ENCODE results near the gene ANXA10. TPM values are rescaled to one million over a fixed set of nuclear protein-coding genes. Genes with fewer than 3 reads are reported as not detected.

ANXA10 gene
- total RNA-seq, 1 donor from 2014 or later = not detected

DNA sequence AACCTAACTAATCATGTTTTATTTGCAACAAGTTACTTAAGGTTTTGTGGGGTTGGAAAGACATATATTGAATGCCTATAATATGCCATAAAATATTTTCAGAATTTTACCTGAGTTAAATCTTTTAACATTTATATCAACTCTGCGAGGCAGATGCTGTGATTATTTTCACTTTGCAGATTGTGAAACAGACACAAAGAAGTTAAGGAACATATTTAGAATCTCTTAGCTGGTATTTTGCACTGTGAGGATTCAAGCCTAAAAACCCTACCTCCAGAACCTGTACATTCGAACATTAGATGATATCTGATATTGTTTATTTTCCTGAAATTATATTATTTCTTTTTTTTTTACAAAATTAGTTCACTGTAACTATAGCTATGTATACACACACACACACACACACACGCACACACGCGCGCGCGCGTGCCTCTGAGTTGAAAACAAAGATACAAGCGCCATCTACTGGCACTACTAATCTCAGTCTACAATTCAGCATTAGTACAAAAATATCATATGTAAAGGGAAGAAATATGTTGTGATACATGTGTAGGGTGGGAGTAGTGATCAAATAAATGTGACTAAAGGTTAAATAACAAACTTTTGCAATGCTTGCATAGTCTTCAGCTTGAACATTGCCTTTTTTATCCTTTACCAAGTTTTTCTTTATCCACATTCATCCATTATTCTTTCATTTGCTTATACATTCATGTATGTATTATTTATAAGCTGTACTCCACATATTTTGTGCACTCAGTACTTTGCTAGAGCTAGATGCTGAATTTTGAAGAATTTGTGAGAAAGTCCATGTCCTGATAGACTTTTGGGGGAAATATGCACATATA lies 61.5 kb downstream of the ANXA10 start:
- Mint-ChIP-seq H3K27me3 (no peaks in the 10 kb centered on the region), H3K27ac (no peak overlapping the region), H3K9me3 (ENCODE audit: low read depth) (no peaks in the 10 kb centered on the region), H3K36me3 (ENCODE audit: insufficient read depth) (no peaks in the 10 kb centered on the region), H3K4me1 (ENCODE audit: low read depth) (no peaks in the 10 kb centered on the region), H3K4me3 (ENCODE audit: low read depth) (no peak overlapping the region)
- TF ChIP-seq, protein P1, sequence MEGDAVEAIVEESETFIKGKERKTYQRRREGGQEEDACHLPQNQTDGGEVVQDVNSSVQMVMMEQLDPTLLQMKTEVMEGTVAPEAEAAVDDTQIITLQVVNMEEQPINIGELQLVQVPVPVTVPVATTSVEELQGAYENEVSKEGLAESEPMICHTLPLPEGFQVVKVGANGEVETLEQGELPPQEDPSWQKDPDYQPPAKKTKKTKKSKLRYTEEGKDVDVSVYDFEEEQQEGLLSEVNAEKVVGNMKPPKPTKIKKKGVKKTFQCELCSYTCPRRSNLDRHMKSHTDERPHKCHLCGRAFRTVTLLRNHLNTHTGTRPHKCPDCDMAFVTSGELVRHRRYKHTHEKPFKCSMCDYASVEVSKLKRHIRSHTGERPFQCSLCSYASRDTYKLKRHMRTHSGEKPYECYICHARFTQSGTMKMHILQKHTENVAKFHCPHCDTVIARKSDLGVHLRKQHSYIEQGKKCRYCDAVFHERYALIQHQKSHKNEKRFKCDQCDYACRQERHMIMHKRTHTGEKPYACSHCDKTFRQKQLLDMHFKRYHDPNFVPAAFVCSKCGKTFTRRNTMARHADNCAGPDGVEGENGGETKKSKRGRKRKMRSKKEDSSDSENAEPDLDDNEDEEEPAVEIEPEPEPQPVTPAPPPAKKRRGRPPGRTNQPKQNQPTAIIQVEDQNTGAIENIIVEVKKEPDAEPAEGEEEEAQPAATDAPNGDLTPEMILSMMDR (IDR thresholded peaks at IDR 0.05; ENCODE audit: unreplicated experiment) = peak; percentile 80
- peak; percentile 32 for DNase-seq (ENCODE audit: low spot score, unreplicated experiment)

DNA sequence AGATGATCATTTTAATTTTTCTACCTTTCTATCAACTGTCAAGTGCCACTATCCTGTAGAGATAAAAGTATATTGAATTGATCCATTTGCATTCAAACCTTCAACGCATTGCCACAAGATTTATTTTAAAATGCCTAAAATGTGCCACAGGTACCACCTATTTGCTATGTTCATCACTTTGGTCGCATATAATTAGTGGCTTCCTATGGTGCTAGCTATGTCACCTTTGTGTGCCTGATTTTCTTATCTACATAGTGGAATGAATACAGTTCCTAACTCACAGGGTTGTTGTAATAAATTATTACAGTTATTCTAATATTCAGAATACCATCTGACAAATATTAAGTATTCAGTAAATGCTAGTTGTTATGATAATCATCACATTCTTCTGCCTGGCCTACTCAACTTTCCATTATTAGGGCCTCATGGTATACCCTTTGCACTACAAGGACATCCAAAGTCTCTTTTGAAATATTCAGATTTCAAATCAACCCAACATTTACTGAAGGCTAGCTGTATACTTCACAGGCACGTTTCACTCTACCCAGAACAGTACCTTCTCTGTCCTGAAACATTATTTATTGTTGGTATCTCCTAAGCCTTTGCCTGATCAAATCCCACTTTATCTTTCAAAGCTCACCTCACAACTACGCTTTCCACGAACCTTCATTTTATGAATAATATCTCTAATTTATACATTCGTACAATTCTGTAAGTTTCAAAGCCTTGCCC lies 62.4 kb downstream of the ANXA10 start:
- H3K36me3 Mint-ChIP-seq (ENCODE audit: insufficient read depth) = no peaks in the 10 kb centered on the region
- H3K9me3 Mint-ChIP-seq (ENCODE audit: low read depth) = no peaks in the 10 kb centered on the region
- no peak overlapping the region for H3K27ac Mint-ChIP-seq
- H3K4me3 Mint-ChIP-seq (ENCODE audit: low read depth) = no peak overlapping the region
- no peak for DNase-seq (ENCODE audit: low spot score, unreplicated experiment)
- TF ChIP-seq, protein P1 (IDR thresholded peaks at IDR 0.05; ENCODE audit: unreplicated experiment) = no peak
- no peaks in the 10 kb centered on the region for H3K27me3 Mint-ChIP-seq
- H3K4me1 Mint-ChIP-seq (ENCODE audit: low read depth) = no peaks in the 10 kb centered on the region

DNA sequence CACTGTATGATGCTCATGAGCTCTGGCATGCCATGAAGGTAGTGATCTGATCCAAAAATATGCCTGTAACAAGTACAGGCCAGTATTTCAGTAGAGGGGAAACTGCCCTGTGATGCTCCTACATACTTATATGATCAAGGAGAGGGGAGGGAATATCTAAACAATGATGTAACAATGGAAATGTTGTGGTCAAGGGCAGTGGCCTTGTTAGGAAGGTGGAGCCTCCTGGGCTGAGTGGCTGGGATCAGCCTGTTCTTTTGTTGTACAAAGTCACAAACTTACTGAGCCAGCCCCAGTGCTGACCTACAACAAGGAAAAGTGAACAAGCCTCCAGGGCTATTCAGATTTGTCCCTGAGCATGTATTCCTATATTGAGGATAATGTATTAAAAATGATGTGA lies 70.3 kb downstream of the ANXA10 start:
- peaks cover 6% of the 10 kb centered on the region for H3K9me3 Mint-ChIP-seq (ENCODE audit: low read depth)
- no peak overlapping the region for H3K27ac Mint-ChIP-seq
- TF ChIP-seq, protein P1 (IDR thresholded peaks at IDR 0.05; ENCODE audit: unreplicated experiment) = no peak
- H3K4me3 Mint-ChIP-seq (ENCODE audit: low read depth) = no peak overlapping the region
- peaks cover 7% of the 10 kb centered on the region for H3K4me1 Mint-ChIP-seq (ENCODE audit: low read depth)
- no peaks in the 10 kb centered on the region for H3K27me3 Mint-ChIP-seq
- DNase-seq (ENCODE audit: low spot score, unreplicated experiment) = no peak
- H3K36me3 Mint-ChIP-seq (ENCODE audit: insufficient read depth) = no peaks in the 10 kb centered on the region

DNA sequence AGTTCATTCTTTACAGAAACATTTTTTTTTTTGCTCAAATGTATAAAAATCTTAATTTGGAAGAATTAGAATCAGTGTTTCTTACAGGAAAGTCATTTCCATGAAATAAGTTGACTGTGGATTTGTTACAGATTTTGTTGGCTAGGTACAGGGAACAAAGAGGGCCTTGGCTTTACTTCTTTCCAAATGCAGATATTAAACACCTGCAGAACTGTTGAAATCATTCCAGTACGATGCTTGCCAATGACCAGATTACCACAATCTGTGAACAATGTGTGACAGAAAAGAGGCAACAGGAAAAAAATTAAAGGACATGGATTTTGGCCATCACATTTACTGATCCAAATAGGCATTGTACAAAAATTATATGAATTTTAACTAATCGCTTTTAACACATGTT lies 70.8 kb downstream of the ANXA10 start:
- TF ChIP-seq, protein P1 (IDR thresholded peaks at IDR 0.05; ENCODE audit: unreplicated experiment) = no peak
- no peak overlapping the region for H3K4me3 Mint-ChIP-seq (ENCODE audit: low read depth)
- peaks cover 12% of the 10 kb centered on the region for H3K4me1 Mint-ChIP-seq (ENCODE audit: low read depth)
- H3K27me3 Mint-ChIP-seq = no peaks in the 10 kb centered on the region
- DNase-seq (ENCODE audit: low spot score, unreplicated experiment) = no peak
- peaks cover 6% of the 10 kb centered on the region for H3K9me3 Mint-ChIP-seq (ENCODE audit: low read depth)
- no peaks in the 10 kb centered on the region for H3K36me3 Mint-ChIP-seq (ENCODE audit: insufficient read depth)
- no peak overlapping the region for H3K27ac Mint-ChIP-seq

DNA sequence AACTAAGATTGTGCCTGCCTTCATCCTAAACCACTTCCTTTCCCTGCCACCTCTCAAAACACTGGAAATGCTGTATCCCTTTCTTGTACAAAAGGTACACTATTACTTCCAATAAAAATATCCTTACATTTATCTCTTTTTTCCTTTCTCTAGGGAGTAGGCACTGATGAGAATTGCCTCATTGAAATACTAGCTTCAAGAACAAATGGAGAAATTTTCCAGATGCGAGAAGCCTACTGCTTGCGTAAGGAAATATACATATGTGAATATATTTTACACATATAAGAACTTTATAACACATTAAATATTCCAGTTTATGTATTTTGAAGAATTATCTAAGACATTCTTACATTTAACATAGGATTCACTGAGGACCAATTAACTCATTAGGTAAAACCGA lies 71.7 kb downstream of the ANXA10 start:
- Mint-ChIP-seq H3K4me1 (ENCODE audit: low read depth) (peaks cover 12% of the 10 kb centered on the region), H3K27me3 (no peaks in the 10 kb centered on the region)
- TF ChIP-seq, protein P1 (IDR thresholded peaks at IDR 0.05; ENCODE audit: unreplicated experiment) = no peak

More for the DNA sequence above, 71.7 kb downstream of the ANXA10 start:
- H3K4me3 Mint-ChIP-seq (ENCODE audit: low read depth) = no peak overlapping the region
- H3K9me3 Mint-ChIP-seq (ENCODE audit: low read depth) = peaks cover 6% of the 10 kb centered on the region
- no peak for DNase-seq (ENCODE audit: low spot score, unreplicated experiment)
- no peaks in the 10 kb centered on the region for H3K36me3 Mint-ChIP-seq (ENCODE audit: insufficient read depth)
- H3K27ac Mint-ChIP-seq = no peak overlapping the region
